ENCODE data around the gene BRD4. TPM values are rescaled to one million over a fixed set of nuclear protein-coding genes. Genes with fewer than 3 reads are reported as not detected.
A peak's percentile ranks its signal among the peaks of the same experiment; 100 is the strongest.

BRD4 gene
- total and polyA plus RNA-seq, 8 donors, result 51.1 to 89.6 (median 56.6) TPM

DNA sequence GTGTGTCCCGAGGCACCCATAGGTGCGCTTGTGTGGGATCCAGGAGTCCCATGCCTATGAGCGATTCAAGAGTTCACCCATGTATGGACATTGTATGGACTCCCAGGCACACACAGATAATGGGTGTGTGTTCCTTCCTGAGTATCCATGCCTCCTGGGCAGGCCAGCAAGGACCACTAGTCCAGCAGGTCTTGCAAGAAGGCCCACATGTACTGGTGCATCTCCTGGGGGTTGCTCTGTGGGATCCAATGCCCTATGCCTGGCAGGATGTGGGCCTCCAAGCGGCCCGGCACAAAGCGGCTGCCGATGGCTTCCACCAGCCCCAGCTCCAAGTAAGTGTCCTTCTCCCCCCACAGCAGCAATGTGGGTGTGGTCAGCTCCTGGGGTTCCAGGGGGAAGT lies 105.1 kb downstream of the BRD4 start:
- intact Hi-C loops (cut with DNase I), result no loop called here
- TF ChIP-seq, protein P1, sequence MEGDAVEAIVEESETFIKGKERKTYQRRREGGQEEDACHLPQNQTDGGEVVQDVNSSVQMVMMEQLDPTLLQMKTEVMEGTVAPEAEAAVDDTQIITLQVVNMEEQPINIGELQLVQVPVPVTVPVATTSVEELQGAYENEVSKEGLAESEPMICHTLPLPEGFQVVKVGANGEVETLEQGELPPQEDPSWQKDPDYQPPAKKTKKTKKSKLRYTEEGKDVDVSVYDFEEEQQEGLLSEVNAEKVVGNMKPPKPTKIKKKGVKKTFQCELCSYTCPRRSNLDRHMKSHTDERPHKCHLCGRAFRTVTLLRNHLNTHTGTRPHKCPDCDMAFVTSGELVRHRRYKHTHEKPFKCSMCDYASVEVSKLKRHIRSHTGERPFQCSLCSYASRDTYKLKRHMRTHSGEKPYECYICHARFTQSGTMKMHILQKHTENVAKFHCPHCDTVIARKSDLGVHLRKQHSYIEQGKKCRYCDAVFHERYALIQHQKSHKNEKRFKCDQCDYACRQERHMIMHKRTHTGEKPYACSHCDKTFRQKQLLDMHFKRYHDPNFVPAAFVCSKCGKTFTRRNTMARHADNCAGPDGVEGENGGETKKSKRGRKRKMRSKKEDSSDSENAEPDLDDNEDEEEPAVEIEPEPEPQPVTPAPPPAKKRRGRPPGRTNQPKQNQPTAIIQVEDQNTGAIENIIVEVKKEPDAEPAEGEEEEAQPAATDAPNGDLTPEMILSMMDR (IDR thresholded peaks at IDR 0.05), result no peak

DNA sequence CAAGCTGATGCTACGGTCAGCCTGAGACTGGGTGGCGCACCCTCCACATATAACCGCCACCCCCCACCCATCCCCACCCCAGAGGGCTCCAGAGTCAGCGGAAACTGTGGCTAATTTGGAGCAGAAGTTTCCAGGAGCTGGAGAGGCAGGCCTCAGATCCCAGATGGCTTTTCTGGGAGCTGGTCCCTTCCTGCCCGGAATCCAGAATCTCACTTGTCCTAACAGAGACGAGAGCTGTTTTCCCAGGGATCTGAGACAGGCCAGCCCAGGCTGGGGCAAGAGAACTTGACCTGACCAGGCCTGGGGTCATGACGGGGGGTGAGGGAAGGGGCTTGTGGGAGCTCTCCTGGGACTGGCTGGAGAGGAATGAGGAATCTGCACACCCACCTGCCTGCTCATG lies 106.6 kb downstream of the BRD4 start:
- H3K36me3 ChIP-seq, result no peaks in the 10 kb centered on the region
- TF ChIP-seq, protein P1 (IDR thresholded peaks at IDR 0.05), result no peak
- ATAC-seq (no peak), DNase-seq (no peak)
- H3K9me3 ChIP-seq, result no peaks in the 10 kb centered on the region
- intact Hi-C loops (cut with DNase I), result no loop called here
- H3K4me3 ChIP-seq, result no peak overlapping the region
- H3K27me3 ChIP-seq, result peaks cover 0 to 42% of the 10 kb centered on the region in 2 donors
- peaks cover 5 to 20% of the 10 kb centered on the region in 2 donors for H3K4me1 ChIP-seq
- no peak overlapping the region for H3K27ac ChIP-seq

More for the DNA sequence above, 105.1 kb downstream of the BRD4 start:
- Histone ChIP-seq H3K27me3 (peaks cover 0 to 48% of the 10 kb centered on the region in 2 donors), H3K9me3 (no peaks in the 10 kb centered on the region), H3K36me3 (no peaks in the 10 kb centered on the region), H3K4me1 (peaks cover 13 to 28% of the 10 kb centered on the region in 2 donors), H3K4me3 (no peak overlapping the region), H3K27ac (no peak overlapping the region)
- no peak for ATAC-seq
- no peak for DNase-seq

DNA sequence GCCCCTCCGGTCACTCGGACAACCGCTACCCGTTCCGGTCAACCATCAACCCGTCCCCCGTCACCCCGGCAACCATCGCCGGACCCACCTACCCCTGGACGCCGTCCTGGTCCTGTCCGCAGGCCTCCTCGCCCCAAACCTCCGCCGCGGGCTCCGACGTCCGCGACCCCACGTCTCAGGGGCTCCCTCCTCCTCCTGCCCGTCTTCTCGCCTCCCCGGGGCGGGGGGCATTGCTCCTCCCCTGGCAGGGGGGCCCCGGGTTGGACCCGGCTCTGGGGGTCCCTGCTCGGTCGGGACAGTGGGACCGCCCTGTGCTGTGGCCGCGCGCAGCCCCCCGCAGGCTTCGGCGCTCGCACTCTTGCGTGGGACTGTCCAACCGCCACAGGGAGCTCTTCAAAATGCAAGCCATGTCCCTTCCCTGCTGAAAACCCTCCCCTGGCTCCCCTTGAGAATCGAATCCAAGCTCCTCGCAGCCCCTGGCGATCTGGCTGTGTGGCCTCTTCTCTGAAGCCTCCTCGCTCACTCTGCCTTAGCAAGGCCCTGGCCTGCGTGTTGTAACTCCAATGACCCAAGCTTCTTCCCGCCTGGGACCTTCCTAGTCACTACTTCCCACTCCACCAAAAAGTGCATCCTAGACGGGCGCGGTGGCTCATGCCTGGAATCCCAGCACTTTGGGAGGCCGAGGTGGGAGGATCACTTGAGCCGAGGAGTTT lies 108.5 kb downstream of the BRD4 start:
- peak in 2 of 4 donors; percentile 13 to 20 for DNase-seq
- Histone ChIP-seq H3K27me3 (peaks cover 0 to 34% of the 10 kb centered on the region in 2 donors), H3K27ac (peak overlapping the region; percentile 20 to 64), H3K4me1 (peaks cover 5 to 20% of the 10 kb centered on the region in 2 donors), H3K4me3 (peak overlapping the region; percentile 47 to 54), H3K36me3 (no peaks in the 10 kb centered on the region), H3K9me3 (no peaks in the 10 kb centered on the region)
- intact Hi-C loops (cut with DNase I), result no loop called here
- peak; percentile 9 for ATAC-seq
- TF ChIP-seq, protein P1 (IDR thresholded peaks at IDR 0.05), result no peak

DNA sequence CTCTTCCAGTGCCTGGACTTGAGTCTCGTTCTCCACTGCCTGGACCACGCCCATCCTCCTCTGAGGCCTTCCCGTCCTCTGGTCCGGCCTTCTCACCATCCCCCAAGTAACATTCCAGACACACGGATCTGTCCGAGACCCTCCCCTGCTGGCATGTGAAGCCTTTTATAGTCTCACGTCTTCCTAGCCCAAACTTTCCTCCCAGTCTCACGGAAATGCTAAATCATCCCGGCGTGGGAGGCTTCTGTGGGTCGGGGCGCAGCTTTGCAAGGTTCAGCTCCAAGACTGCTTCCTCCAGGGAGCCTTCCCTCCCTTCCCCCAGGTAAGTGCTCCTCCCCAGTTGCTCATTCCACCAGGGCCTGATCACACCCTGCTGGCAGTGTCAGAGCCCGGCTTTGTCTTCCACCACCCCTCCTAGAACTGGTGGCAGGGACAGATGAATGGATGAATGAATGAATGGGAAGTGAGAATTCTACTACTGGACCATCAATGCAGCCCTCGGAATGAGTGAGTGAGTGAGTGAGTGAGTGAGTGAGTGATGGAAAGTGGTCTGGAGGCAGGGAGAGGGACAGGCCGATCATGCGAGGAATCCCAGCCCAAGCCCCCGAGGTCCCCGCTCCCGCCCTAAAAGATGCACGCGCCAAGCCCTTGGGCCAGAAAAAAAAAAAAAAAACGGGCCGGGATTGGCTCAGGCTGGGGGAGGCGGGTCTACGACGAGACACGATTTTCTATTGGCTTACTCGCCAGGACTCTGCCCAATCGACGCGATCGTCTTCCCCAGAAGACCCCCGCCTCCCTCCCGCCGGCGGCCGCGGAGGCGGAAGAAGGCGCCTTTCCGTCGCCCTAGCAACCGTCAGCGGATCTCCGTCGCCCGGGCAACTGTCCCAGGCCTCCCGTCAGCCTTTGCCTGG lies 109.3 kb downstream of the BRD4 start:
- Histone ChIP-seq H3K4me1 (peaks cover 5 to 20% of the 10 kb centered on the region in 2 donors), H3K27me3 (peaks cover 0 to 34% of the 10 kb centered on the region in 2 donors), H3K4me3 (peak overlapping the region; percentile 47 to 54), H3K36me3 (no peaks in the 10 kb centered on the region), H3K9me3 (no peaks in the 10 kb centered on the region), H3K27ac (peak overlapping the region in 1 of 2 donors; percentile 33)
- DNase-seq, result peak; percentile 92 to 98 (median 95)
- peak; percentile 97 for ATAC-seq
- TF ChIP-seq, protein P1 (IDR thresholded peaks at IDR 0.05), result no peak
- intact Hi-C loops (cut with DNase I), result no loop called here

DNA sequence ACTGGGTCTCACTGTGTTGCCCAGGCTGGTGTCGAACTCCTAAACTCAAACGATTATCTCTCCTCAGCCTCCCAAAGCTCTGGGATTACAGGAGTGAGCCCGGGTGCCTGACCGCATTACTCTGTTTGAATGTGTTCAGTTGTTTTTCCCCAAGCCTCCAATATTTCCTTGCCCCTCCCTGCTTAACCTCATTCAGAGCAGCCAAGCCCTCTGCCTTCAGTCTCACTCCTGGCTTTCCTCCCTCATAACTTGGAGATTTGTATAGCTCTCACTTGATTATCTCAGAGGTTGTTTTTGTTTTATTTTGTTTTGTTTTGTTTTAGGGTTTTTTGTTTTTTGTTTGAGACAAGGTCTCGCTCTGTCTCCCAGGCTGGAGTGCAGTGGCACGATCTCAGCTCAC lies 111.5 kb downstream of the BRD4 start:
- Histone ChIP-seq H3K27me3 (peaks cover 0 to 34% of the 10 kb centered on the region in 2 donors), H3K4me3 (no peak overlapping the region), H3K4me1 (peaks cover 5 to 20% of the 10 kb centered on the region in 2 donors), H3K36me3 (no peaks in the 10 kb centered on the region), H3K9me3 (no peaks in the 10 kb centered on the region), H3K27ac (no peak overlapping the region)
- TF ChIP-seq, protein P1 (IDR thresholded peaks at IDR 0.05), result no peak
- no peak for ATAC-seq
- DNase-seq, result no peak
- intact Hi-C loops (cut with DNase I), result no loop called here
